ENCODE data around the gene ATXN1.

ATXN1 gene

DNA sequence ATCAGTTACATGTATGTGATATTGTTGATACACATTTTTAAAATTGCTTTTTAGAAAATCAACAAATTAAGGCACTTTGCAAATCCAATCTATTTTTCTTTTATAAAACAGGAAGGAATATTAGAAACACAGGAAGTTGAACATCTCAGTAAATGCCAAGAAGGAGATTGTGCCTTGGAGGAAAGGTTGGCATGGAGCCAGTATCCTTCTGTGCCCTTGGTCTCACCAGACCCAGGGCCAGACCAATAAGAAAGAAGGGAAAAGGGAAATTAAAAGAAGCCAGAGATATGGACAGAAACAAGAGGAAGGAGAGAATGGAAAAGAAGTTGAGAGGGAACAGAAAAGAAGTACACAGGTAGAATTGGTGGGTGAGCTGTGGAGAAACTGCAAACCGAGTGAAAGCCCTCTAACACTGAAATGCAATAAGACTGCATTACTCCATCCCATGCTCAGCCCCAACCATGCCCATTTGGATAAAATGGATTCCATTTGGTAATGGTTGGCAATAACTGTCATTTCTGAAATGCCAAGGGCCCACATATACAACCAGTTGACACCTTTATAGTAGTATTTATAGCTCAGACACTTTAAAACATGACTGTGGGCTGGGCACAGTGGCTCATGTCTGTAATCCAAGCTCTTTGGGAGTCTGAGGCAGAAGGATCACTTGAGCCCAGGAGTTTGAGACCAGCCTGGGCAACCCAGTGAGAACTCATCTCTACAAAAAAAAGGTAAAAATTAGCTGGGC is 389.1 kb downstream of the ATXN1 start:
- DNase-seq, result no peak

DNA sequence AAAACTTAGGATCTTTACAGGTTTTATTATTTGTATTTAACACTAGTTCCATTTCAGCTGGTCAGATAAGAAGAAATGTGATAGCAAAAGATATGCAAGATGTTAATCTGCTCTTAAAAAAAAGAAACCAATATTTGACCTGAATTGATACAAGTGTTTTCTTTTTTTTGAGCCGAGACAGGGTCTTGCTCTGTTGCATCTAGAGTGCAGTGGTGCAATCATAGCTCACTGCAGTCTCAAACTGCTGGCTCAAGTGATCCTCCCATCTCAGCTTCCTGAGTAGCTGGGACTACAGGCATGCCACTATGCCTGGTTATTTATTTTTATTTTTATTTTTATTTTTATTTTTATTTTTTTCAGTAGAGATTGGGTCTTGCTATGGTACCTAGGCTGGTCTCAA is 389.9 kb downstream of the ATXN1 start:
- DNase-seq, result no peak

GRCh38 chr6:16370943-16371342 is 390.3 kb downstream of the ATXN1 start:
- DNase-seq, result no peak

DNA sequence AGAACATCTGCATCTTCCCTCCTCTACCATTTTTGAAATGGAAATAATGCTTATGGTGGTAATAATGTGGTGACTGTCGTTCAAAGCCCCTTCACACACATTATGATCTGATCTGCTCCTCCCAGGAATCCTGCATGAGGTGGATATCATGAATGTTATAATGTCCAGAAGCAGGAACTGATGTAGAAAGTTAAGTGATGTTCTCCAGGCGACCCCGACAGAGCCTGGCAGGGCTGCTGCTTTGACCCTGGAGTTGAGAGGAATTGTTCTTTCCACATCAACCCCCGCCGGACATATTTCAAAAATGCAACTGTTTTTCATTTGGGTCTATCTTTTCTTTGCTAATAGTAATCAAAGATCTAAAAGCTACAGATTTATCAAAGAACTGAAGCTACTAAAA is 391.3 kb downstream of the ATXN1 start:
- no peak for DNase-seq

- DNase-seq, result no peak
Observed at GRCh38 chr6:16369140-16369745, 392.0 kb downstream of the ATXN1 start.

GRCh38 chr6:16367571-16367970 is 393.7 kb downstream of the ATXN1 start:
- no peak for DNase-seq

- DNase-seq, result no peak
Observed at GRCh38 chr6:16363749-16364148, 397.5 kb downstream of the ATXN1 start.

DNA sequence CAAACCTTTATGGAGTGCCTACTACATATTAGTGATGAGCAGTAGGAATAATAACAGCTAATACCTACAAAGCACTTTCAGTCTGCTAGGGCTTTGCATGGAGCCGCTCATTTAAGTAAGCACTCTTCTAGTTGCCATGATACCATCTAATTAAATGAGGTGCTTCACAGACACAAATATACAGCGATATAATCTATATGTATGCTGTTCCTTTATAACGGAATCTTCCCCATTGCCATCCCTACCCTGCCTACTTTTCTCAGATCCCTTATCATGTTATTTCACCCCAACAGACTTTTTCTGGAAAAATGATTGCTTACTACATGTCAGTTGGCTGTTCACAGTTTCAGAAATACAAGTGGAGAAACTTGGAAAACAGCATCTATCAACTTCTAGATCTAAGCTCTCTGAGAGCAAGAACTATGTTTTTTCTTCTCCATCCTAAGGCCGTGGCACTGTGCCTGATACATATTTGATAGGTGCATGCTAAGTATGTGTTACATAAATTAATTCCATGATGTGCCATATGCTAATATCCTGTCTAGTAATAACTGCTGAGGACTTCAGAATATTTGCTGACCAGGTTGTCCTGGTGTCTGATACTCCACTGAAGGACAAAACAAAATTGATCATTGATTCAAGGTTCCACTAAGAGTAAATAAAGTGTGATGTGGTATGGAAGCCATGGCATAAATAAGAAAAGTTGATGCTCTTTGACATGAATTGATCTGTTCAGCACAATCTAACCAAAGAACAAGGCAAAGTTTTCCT is 398.3 kb downstream of the ATXN1 start:
- no peak for DNase-seq

- no peak for DNase-seq
Observed at GRCh38 chr6:16362296-16362695, 399.0 kb downstream of the ATXN1 start.

- no peak for DNase-seq
Observed at GRCh38 chr6:16361861-16362260, 399.4 kb downstream of the ATXN1 start.

- no peak for DNase-seq
Observed at GRCh38 chr6:16361121-16361520, 400.1 kb downstream of the ATXN1 start.

DNA sequence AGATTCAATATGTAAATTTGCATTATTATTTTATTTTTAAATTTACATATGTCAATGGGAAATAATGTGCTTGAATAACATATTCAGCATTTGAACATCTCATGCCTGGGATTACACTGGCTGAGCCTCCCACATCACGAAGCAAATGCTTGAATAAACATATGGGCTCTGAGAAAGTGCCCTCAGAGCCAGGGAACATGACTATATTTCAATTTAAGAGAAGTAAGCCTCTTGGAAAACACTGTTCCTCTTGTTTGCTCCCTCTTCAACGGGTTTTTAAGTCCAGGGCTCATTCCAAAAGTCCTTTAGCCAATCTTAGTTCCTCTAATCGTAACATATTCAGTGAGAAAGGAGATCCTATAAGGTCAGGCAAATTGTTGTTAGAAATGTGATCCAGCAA is 400.9 kb downstream of the ATXN1 start:
- DNase-seq, result no peak

GRCh38 chr6:16359563-16359962 is 401.7 kb downstream of the ATXN1 start:
- no peak for DNase-seq

- no peak for DNase-seq
Observed at GRCh38 chr6:16358531-16359138, 402.6 kb downstream of the ATXN1 start.

DNA sequence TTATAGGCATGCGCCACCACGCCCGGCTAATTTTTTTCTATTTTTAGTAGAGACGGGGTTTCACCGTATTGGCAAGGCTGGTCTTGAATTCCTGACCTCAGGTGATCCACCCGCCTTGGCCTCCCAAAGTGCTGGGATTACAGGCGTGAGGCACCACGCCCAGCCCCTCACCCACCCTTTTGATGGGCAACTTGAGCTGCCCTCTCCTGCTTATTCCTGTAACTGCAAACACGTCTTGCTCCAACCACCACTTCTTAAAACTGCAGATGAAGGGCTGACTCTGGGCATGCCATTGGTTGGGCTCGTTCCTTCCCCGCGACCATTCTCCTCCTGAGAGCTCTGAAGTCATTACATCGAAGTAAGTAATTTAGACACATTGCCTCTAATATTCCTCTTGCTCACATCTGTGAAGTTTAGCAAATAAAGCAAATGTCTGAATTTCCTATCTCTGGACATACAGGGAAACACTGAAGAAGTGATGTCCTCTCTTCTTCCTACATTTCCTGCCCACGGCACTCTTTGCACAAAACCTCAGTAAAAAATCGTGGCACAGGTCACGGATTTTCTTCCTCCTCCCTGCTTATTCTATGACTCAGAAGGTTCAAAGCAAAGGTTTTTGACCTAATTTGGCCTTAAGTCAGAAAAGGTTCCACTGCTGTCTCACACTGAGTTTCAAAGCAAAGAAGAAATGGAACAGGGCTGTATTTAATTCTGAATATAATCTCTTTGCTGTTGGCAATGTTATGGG is 405.4 kb downstream of the ATXN1 start:
- no peak for DNase-seq

- DNase-seq, result no peak
Observed at GRCh38 chr6:16355238-16355637, 406.0 kb downstream of the ATXN1 start.

DNA sequence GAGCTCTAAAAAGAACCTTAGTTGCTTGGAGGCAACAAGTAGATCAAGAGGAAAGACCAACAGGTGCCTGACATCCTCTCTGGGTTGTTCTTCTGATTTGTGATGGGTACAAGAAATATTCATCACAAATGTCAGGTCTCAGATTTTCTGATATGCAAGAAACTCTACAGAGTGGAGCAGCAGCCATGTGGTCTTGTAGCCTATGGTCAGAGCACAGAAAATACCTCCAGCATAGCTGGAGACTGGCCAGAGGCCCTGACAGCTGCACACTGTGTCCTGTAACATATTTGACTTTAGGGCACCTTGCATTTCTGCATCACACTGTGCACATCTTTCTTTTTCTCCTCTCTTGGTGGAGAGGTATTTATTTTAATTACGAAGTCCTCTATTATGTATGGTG is 406.6 kb downstream of the ATXN1 start:
- DNase-seq, result no peak

DNA sequence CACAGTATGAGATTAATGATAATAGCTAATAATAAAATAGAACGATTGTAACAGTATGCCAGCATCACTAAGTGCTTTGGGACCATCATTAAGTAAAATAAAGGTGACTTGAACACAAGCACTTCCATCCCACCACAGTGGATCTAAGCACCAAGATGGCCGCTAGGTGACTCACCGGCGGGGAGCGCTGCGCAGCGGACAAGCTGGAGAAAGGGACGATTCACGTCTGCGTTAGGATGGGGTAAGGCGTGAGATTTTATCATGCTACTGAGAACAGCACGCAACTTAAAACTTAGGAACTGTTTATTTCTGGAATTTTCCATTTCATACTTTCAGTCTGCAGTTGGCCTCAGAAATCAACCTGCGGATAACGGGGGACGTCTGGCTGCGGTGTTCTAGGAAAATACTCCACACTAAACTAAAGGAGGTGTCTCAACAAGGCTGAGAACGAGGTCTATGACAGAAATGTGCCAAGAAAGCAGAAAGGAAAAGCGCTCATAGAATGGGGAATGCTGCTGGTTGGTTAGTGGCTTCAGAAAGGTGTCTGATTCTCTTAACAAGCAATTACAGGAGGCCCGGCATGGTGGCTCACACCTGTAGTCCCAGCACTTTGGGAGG is 408.3 kb downstream of the ATXN1 start:
- no peak for DNase-seq

GRCh38 chr6:16352258-16352635 is 409.0 kb downstream of the ATXN1 start:
- DNase-seq, result no peak

- no peak for DNase-seq
Observed at GRCh38 chr6:16349544-16349943, 411.7 kb downstream of the ATXN1 start.

DNA sequence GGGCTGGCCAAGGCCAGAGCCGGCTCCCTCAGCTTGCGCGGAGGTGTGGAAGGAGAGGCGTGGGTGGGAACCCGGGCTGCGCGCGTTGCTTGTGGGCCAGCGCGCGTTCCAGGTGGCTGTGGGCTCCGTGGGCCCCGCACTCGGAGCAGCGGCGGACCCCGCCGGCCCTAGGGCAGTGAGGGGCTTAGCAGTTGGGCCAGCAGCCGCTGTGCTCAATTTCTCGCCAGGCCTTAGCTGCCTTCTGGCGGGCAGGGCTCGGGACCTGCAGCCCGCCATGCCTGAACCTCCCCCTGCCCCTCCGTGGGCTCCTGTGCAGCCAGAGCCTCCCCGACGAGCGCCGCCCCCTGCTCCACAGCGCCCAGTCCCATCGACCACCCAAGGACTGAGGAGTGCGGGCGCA is 414.4 kb downstream of the ATXN1 start:
- no peak for DNase-seq
